Trophoblast cell (in vitro differentiated cells and primary cell): ENCODE results near the gene SMG1.

Experiments used
- DNase-seq, 2 donors: peaks; one replicate each; pipeline ENCODE4 v3.0.0-alpha.2; 2016
- H2AFZ ChIP-seq: 2 replicates; pipeline ENCODE4 v1.6.1; 2013; ENCODE audit warnings: low read length, moderate library complexity, mild to moderate bottlenecking; ENCODE audit not compliant: insufficient read depth, poor library complexity
- H2AK5ac ChIP-seq: 2 replicates; pipeline ENCODE4 v1.6.1; 2013; ENCODE audit warnings: mild to moderate bottlenecking, low read length
- H2BK120ac ChIP-seq: 2 replicates; pipeline ENCODE4 v1.6.1; 2013; ENCODE audit warnings: low read length, mild to moderate bottlenecking, moderate library complexity; ENCODE audit not compliant: insufficient read depth, poor library complexity
- H2BK12ac ChIP-seq: 2 replicates; pipeline ENCODE4 v1.6.1; 2013; ENCODE audit warnings: mild to moderate bottlenecking, low read length, moderate library complexity
- H2BK5ac ChIP-seq: 2 replicates; pipeline ENCODE4 v1.6.1; 2013; ENCODE audit warnings: low read length, low read depth, moderate library complexity, mild to moderate bottlenecking; ENCODE audit not compliant: poor library complexity
- H3K14ac ChIP-seq: 2 replicates; pipeline ENCODE4 v1.6.1; 2013; ENCODE audit warnings: mild to moderate bottlenecking, low read length
- H3K18ac ChIP-seq: 2 replicates; pipeline ENCODE4 v1.6.1; 2013; ENCODE audit warnings: mild to moderate bottlenecking, low read length
- H3K23ac ChIP-seq: 2 replicates; pipeline ENCODE4 v1.6.1; 2013; ENCODE audit warnings: low read length
- H3K27ac ChIP-seq: 2 replicates; pipeline ENCODE4 v1.5.1; 2013; ENCODE audit warnings: low read depth, mild to moderate bottlenecking, inconsistent platforms, low read length, moderate library complexity
- H3K27me3 ChIP-seq: 2 replicates; pipeline ENCODE4 v1.6.1; 2013; ENCODE audit warnings: inconsistent platforms, mild to moderate bottlenecking, low read length, moderate library complexity; ENCODE audit not compliant: insufficient read depth
- H3K36me3 ChIP-seq, 2 experiments: 1 replicate in 1 of 2; 2 replicates in 1 of 2; pipeline ENCODE4 v1.6.1; 2013; ENCODE audit warnings: low read length in 2 of 2, mild to moderate bottlenecking in 2 of 2, moderate library complexity in 1 of 2; ENCODE audit not compliant: insufficient read depth in 2 of 2, control insufficient read depth in 1 of 2
- H3K4ac ChIP-seq: 2 replicates; pipeline ENCODE4 v1.6.1; 2013; ENCODE audit warnings: low read depth, mild to moderate bottlenecking, low read length, moderate library complexity
- H3K4me1 ChIP-seq, 2 experiments: 1 replicate in 1 of 2; 2 replicates in 1 of 2; pipeline ENCODE4 v1.6.1; 2013; ENCODE audit warnings: low read length in 2 of 2, mild to moderate bottlenecking in 2 of 2, moderate library complexity in 1 of 2; ENCODE audit not compliant: insufficient read depth in 2 of 2, control insufficient read depth in 1 of 2
- H3K4me2 ChIP-seq: 2 replicates; pipeline ENCODE4 v1.6.1; 2013; ENCODE audit warnings: inconsistent platforms, mild to moderate bottlenecking, low read length, moderate library complexity
- H3K4me3 ChIP-seq: 2 replicates; pipeline ENCODE4 v1.5.1; 2013; ENCODE audit warnings: mild to moderate bottlenecking, low read depth, low read length, inconsistent platforms
- H3K79me1 ChIP-seq: one replicate; pipeline ENCODE4 v1.6.1; 2013; ENCODE audit warnings: low read length
- H3K79me2 ChIP-seq: 2 replicates; pipeline ENCODE4 v1.6.1; 2013; ENCODE audit warnings: low read length, mild to moderate bottlenecking; ENCODE audit not compliant: control insufficient read depth, insufficient read depth, poor library complexity
- H3K9ac ChIP-seq: 2 replicates; pipeline ENCODE4 v1.6.1; 2013; ENCODE audit warnings: mild to moderate bottlenecking, low read length
- H3K9me3 ChIP-seq: 2 replicates; pipeline ENCODE4 v1.6.1; 2013; ENCODE audit warnings: low read depth, mild to moderate bottlenecking, control low read depth, inconsistent platforms, low read length; ENCODE audit not compliant: insufficient read depth
- H4K12ac ChIP-seq: 2 replicates; pipeline ENCODE4 v1.6.1; 2013; ENCODE audit warnings: low read depth, mild to moderate bottlenecking, low read length, moderate library complexity
- H4K8ac ChIP-seq: 2 replicates; pipeline ENCODE4 v1.6.1; 2013; ENCODE audit warnings: low read depth, mild to moderate bottlenecking, low read length, moderate library complexity
- H4K91ac ChIP-seq: one replicate; pipeline ENCODE4 v1.6.1; 2013; ENCODE audit warnings: low read depth, mild to moderate bottlenecking, low read length, moderate library complexity
- WGBS: extraction: QIAGEN DNeasy Blood & Tissue Kit; methylation state at CpG from one replicate; pipeline ENCODE4 v1.1.7; 2013; ENCODE audit warnings: missing lambda C conversion rate; ENCODE audit not compliant: insufficient read length, insufficient coverage; ENCODE audit errors: extremely low coverage; 5-methylcytosine and 5-hydroxymethylcytosine counted together

The SMG1 gene

DNA sequence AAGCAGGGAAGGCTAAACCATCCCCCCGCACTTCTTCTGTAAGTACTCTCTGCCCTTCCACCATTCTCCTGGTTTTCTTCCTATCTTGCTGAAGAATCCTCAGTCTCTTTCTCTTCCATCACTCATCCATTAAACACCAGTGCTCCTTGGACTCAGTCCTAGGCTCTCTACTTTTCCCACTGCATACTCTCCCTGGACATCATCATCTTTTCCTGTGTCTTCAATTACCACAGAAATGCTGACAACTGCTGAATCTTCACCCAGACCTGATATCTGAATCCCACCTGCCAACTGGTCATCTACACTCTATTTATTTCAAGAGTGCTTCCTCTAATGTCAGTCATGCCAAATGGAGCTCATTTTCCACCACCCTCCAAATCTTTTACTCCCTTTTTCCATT lies 71.0 kb downstream of the SMG1 start:
- H2BK120ac ChIP-seq: no peak overlapping the region
- no peak overlapping the region for H3K23ac ChIP-seq
- no peak overlapping the region for H3K18ac ChIP-seq
- no peaks in the 10 kb centered on the region for H3K27me3 ChIP-seq
- H2BK12ac ChIP-seq: no peak overlapping the region
- DNase-seq: no peak
- H3K9me3 ChIP-seq: no peaks in the 10 kb centered on the region
- no peak overlapping the region for H3K27ac ChIP-seq
- H3K4me1 ChIP-seq: no peaks in the 10 kb centered on the region
- H3K9ac ChIP-seq: no peak overlapping the region
- H2AK5ac ChIP-seq: no peak overlapping the region
- no peak overlapping the region for H3K14ac ChIP-seq
- no peak overlapping the region for H3K4me2 ChIP-seq
- H3K79me2 ChIP-seq: no peaks in the 10 kb centered on the region
- no peak overlapping the region for H2BK5ac ChIP-seq
- WGBS: no CpG with 5 or more reads among the region's 1 CpG
- no peak overlapping the region for H2AFZ ChIP-seq
- H3K36me3 ChIP-seq: peaks cover 22 to 27% of the 10 kb centered on the region in 2 experiments
- H3K4me3 ChIP-seq: no peak overlapping the region
- no peak overlapping the region for H4K8ac ChIP-seq
- H3K4ac ChIP-seq: no peak overlapping the region
- no peak overlapping the region for H4K91ac ChIP-seq
- H4K12ac ChIP-seq: no peak overlapping the region
- H3K79me1 ChIP-seq: no peaks in the 10 kb centered on the region

DNA sequence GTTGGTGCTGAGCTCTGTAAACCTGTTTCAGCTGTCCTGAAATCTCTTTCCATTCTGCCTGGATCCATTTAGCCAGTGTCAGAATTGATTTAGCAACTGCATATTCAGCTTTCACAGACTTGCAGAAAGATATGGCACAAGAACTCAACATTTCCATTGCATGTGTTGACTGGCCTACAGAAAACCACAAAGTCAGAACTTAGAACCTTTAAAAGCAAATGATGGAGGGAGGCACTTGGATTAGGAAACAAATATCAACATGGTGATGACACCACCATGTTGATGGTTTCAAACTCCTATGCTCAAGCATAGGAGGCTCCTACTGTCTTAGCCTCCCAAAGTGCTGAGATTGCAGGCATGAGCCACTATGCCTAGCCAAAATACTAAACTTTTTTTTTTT lies 72.5 kb downstream of the SMG1 start:
- Histone ChIP-seq H3K4me2 (no peak overlapping the region), H3K79me1 (no peaks in the 10 kb centered on the region)

DNA sequence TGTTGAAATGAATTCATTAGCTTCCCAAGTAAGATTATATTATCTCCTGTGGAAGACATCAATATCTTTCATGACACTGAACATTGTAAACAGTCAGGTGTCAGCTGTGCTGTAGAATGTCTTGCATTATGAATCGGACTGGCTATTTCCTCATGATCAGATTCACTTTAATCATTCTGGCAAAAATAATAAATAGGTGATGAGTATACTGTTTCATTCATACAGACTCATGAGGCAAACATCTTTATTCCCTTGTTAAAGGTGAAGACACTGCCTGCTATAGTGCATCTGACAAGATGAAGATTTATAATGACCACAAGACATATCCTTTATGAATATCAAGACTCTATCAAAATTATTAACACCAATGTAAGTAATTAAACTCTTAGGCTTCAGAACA lies 73.6 kb downstream of the SMG1 start:
- Histone ChIP-seq H3K4ac (no peak overlapping the region), H3K4me2 (no peak overlapping the region), H3K18ac (no peak overlapping the region), H3K14ac (no peak overlapping the region), H3K4me1 (no peaks in the 10 kb centered on the region), H3K79me1 (no peaks in the 10 kb centered on the region), H3K27ac (no peak overlapping the region), H4K91ac (no peak overlapping the region), H2BK12ac (no peak overlapping the region), H4K8ac (no peak overlapping the region), H3K79me2 (no peaks in the 10 kb centered on the region), H2BK5ac (no peak overlapping the region), H3K23ac (no peak overlapping the region), H2AK5ac (no peak overlapping the region), H3K27me3 (no peaks in the 10 kb centered on the region), H3K36me3 (peaks cover 29 to 41% of the 10 kb centered on the region in 2 experiments), H2BK120ac (no peak overlapping the region), H3K9me3 (no peaks in the 10 kb centered on the region), H3K9ac (no peak overlapping the region), H3K4me3 (no peak overlapping the region), H2AFZ (no peak overlapping the region), H4K12ac (no peak overlapping the region)
- no CpG with 5 or more reads among the region's 1 CpG for whole genome bisulfite sequencing
- DNase-seq: no peak

More for the DNA sequence above, 72.5 kb downstream of the SMG1 start:
- peaks cover 24 to 35% of the 10 kb centered on the region in 2 experiments for H3K36me3 ChIP-seq
- H2AK5ac ChIP-seq: no peak overlapping the region
- no peak overlapping the region for H2BK120ac ChIP-seq
- H2AFZ ChIP-seq: no peak overlapping the region
- H3K23ac ChIP-seq: no peak overlapping the region
- no peak overlapping the region for H4K12ac ChIP-seq
- H3K27ac ChIP-seq: no peak overlapping the region
- no peaks in the 10 kb centered on the region for H3K79me2 ChIP-seq
- no peak overlapping the region for H2BK5ac ChIP-seq
- H3K4me3 ChIP-seq: no peak overlapping the region
- H3K4me1 ChIP-seq: no peaks in the 10 kb centered on the region
- H4K91ac ChIP-seq: no peak overlapping the region
- H3K4ac ChIP-seq: no peak overlapping the region
- no peak overlapping the region for H4K8ac ChIP-seq
- H3K9me3 ChIP-seq: no peaks in the 10 kb centered on the region
- DNase-seq: no peak
- H3K18ac ChIP-seq: no peak overlapping the region
- no peak overlapping the region for H3K14ac ChIP-seq
- no peaks in the 10 kb centered on the region for H3K27me3 ChIP-seq
- no peak overlapping the region for H3K9ac ChIP-seq
- no peak overlapping the region for H2BK12ac ChIP-seq

DNA sequence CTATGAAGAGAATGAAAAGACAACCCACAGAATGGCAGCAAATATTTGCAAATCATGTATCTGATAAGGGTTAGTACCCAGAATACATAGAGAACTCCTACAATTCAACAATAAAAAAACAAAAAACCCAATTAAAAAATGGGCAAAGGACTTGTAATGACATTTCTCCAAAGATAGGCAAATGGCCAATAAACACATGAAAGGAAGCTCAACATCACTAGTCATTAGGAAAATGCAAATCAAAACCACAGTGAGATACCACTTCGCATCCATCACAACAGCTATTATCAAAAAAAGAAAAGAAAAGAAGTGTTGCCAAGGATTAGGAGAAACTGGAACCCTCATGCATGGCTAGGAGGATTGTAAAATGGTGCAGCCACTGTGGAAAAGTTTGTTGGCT lies 79.8 kb downstream of the SMG1 start:
- WGBS: no CpG with 5 or more reads among the region's 1 CpG
- Histone ChIP-seq H4K12ac (no peak overlapping the region), H2AFZ (no peak overlapping the region), H2AK5ac (no peak overlapping the region), H3K4me3 (no peak overlapping the region), H3K27me3 (no peaks in the 10 kb centered on the region), H3K79me1 (no peaks in the 10 kb centered on the region), H4K91ac (no peak overlapping the region), H2BK120ac (no peak overlapping the region), H3K36me3 (peaks cover 27 to 52% of the 10 kb centered on the region in 2 experiments), H3K79me2 (no peaks in the 10 kb centered on the region), H3K4me2 (no peak overlapping the region), H3K9ac (no peak overlapping the region), H3K4me1 (no peaks in the 10 kb centered on the region), H3K14ac (no peak overlapping the region), H3K9me3 (no peaks in the 10 kb centered on the region), H3K4ac (no peak overlapping the region), H3K23ac (no peak overlapping the region), H2BK5ac (no peak overlapping the region), H2BK12ac (no peak overlapping the region), H3K18ac (no peak overlapping the region), H3K27ac (no peak overlapping the region), H4K8ac (no peak overlapping the region)
- DNase-seq: no peak
